Adrenal gland (tissue), 12 donors: Measurements from ENCODE around the gene DTX1. TPM values are rescaled to one million over a fixed set of nuclear protein-coding genes. Genes with fewer than 3 reads are reported as not detected.

ENCODE experiments used
- DNase-seq, 7 donors: peaks; one replicate each; pipeline ENCODE4 v3.0.0-alpha.2; 2019 to 2020
- H3K27ac ChIP-seq, 5 donors: fragments of 200-600 bp; sonication (generic) in 4 of 5; 1 replicate in 3 of 5; 2 replicates in 2 of 5; pipeline versions ENCODE4 v1.5.1 to v1.8.0; 2016 to 2020; ENCODE audit warnings: mild to moderate bottlenecking in 1 of 5
- H3K27me3 ChIP-seq: fragments of 200-600 bp; 2 replicates; pipeline ENCODE4 v1.8.0; 2021
- H3K36me3 ChIP-seq, 2 donors: fragments of 200-600 bp; replicated peaks in 1 of 2; 1 replicate in 1 of 2; 2 replicates in 1 of 2; pipeline versions ENCODE4 v1.5.1 to v1.8.0; 2018 to 2022
- H3K4me1 ChIP-seq, 2 donors: fragments of 200-600 bp; replicated peaks in 1 of 2; 1 replicate in 1 of 2; 2 replicates in 1 of 2; pipeline versions ENCODE4 v1.5.1 to v1.8.0; 2018 to 2021
- H3K4me3 ChIP-seq, 4 donors: fragments of 200-600 bp; sonication (generic) in 3 of 4; one replicate each; pipeline ENCODE4 v1.5.1; 2016 to 2018
- H3K9me3 ChIP-seq, 3 donors: fragments of 200-600 bp; sonication (generic) in 1 of 3; replicated peaks in 1 of 3; 1 replicate in 2 of 3; 2 replicates in 1 of 3; pipeline versions ENCODE4 v1.5.1 to v1.8.0; 2016 to 2021
- POLR2A ChIP-seq, 2 donors: fragments of 450-650 bp; IDR thresholded peaks; one replicate each; pipeline ENCODE4 v1.6.1; 2017; ENCODE audit warnings: antibody characterized with exemption in 2 of 2, mild to moderate bottlenecking in 2 of 2, moderate library complexity in 1 of 2
- WGBS, 4 donors: extraction: QIAGEN DNeasy Blood & Tissue Kit in 2 of 4; methylation state at CpG; one replicate each; pipeline versions ENCODE4 v1.1.5 to v1.1.7; 2013 to 2017; 5-methylcytosine and 5-hydroxymethylcytosine counted together
- intact Hi-C, 2 donors: fragments of 100-400 bp; cut with DNase I; formaldehyde crosslinking; loops; one replicate each; pipeline versions ENCODE4 v1.14.1 to v1.15.0; 2022 to 2023
- polyA plus RNA-seq, 3 donors: library from polyadenylated mRNA; stranded (reverse); fragments of 200-250 nt in 2 of 3; fragments of 350-450 nt in 1 of 3; fragmentation: Illumina TruSeq in 1 of 3; extraction: RNeasy Lipid Tissue Mini Kit (QIAGEN cat#74804) in 1 of 3; gene quantifications; one replicate each; pipeline ENCODE4 v1.2.3, GENCODE V29; 2013 to 2014
- total RNA-seq, 9 donors: library from RNA; depleted of rRNA in 4 of 9; stranded (reverse); fragments of >200 nt in 4 of 9; fragments of 120-200 nt in 1 of 9; fragmentation: NEBNext Ultra II Directional in 1 of 9; extraction: Animal tissue kit (Norgen Biotek cat#: 25700) in 1 of 9; gene quantifications; one replicate each; pipeline versions ENCODE4 v1.1.0 to v1.2.4, GENCODE V29; 2013 to 2023
- TF ChIP-seq, protein P1 (sequence below), 6 experiments: fragments of 450-650 bp in 4 of 6; fragments of 200-600 bp in 2 of 6; sonication (generic) in 1 of 6; IDR thresholded peaks; 1 replicate in 5 of 6; 2 replicates in 1 of 6; pipeline versions ENCODE4 v1.5.1 to v1.8.0; 2016 to 2021; ENCODE audit warnings: antibody characterized with exemption in 6 of 6, mild to moderate bottlenecking in 2 of 6, moderate library complexity in 1 of 6
- donor health status: healthy with polysubstance abuse.
- donor health status: Bipolar disorder and iron deficiency.
- donor health status: DM: yes; HTN: yes; CAD: no.
- donor health status: DM: no; HTN: no; CAD: no.
- donor health status: DM: no; HTN: no; CAD: no.
- donor health status: DM: yes; HTN: yes; CAD: no.

DTX1 gene
- total and polyA plus RNA-seq, 12 donors, result 1.3 to 20.0 (median 6.9) TPM

DNA sequence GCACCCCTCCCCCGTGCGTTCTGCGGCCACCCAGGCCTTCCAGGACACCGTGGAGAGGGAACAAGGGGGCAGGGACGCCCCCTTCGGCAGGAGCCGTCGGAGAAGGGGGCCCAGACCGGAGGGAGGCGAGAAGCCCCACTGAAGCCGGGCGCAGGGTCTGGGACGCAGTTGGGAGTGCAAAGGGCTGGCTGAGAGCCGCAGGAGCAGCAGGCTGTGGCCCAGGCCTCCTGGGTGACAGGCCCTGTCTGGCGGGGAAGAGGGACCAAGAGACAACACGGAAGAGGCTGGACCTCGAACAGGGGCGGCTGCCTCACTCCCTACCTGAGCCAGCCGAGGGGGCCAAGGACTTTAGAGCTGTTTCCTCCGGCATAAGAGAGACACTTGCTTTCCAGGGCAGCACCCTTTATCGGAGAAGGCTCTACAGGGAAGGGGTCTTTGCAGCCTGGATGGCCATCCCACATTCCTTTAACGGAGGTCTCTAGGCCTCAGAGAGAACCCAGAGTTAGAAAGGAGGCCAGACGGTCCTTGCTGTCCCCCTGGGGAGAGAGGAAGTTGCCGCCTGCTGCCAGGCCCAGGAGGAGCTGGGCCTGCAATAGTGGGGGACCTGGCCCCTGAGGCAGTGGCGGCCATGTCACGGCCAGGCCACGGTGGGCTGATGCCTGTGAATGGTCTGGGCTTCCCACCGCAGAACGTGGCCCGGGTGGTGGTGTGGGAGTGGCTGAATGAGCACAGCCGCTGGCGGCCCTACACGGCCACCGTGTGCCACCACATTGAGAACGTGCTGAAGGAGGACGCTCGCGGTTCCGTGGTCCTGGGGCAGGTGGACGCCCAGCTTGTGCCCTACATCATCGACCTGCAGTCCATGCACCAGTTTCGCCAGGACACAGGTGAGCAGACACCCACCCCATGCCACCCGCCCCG lies 1.3 kb downstream of the DTX1 start:
- Histone ChIP-seq H3K4me1 (peaks cover 7 to 8% of the 10 kb centered on the region in 2 donors), H3K36me3 (no peaks in the 10 kb centered on the region), H3K9me3 (no peaks in the 10 kb centered on the region), H3K27me3 (peaks cover 9% of the 10 kb centered on the region), H3K27ac (peak overlapping the region in 2 of 5 donors; percentile 17 to 34), H3K4me3 (peak overlapping the region in 1 of 4 donors; percentile 64)
- TF ChIP-seq POLR2A (IDR thresholded peaks at IDR 0.05), result no peak
- TF ChIP-seq, protein P1, sequence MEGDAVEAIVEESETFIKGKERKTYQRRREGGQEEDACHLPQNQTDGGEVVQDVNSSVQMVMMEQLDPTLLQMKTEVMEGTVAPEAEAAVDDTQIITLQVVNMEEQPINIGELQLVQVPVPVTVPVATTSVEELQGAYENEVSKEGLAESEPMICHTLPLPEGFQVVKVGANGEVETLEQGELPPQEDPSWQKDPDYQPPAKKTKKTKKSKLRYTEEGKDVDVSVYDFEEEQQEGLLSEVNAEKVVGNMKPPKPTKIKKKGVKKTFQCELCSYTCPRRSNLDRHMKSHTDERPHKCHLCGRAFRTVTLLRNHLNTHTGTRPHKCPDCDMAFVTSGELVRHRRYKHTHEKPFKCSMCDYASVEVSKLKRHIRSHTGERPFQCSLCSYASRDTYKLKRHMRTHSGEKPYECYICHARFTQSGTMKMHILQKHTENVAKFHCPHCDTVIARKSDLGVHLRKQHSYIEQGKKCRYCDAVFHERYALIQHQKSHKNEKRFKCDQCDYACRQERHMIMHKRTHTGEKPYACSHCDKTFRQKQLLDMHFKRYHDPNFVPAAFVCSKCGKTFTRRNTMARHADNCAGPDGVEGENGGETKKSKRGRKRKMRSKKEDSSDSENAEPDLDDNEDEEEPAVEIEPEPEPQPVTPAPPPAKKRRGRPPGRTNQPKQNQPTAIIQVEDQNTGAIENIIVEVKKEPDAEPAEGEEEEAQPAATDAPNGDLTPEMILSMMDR (IDR thresholded peaks at IDR 0.05), result no peak
- 72 to 78% (median 75%) methylated on average over 20 to 44 of the region's 44 CpGs for WGBS, 4 donors
- intact Hi-C loops, result loop anchor here (5.0 to 10.0 kb wide), 2 partner anchors 34 to 377 kb away; no protein-coding TSS in a partner anchor
- DNase-seq, result no peak

DNA sequence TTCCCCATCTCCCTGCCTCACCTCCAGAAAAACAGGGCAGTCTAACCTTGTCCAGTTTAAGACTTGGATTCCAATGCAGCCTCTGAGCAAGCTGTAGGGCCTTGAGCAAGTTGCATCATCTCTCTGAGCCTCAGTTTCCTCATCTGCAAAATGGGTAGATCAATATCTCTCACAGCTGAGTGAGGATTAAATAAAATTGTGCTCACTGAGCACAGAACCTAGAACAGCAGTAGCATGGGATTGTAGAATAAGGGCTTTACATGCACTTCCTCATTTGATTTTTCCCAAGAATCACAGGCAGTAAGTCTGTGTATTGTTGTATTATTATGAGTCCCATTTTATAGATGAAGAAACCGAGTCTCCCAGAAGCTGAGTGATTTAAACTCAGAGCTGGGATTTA lies 2.0 kb downstream of the DTX1 start:
- H3K27ac ChIP-seq, result no peak overlapping the region
- peaks cover 9% of the 10 kb centered on the region for H3K27me3 ChIP-seq
- no peak overlapping the region for H3K4me3 ChIP-seq
- peaks cover 7 to 8% of the 10 kb centered on the region in 2 donors for H3K4me1 ChIP-seq
- H3K9me3 ChIP-seq, result no peaks in the 10 kb centered on the region
- no peaks in the 10 kb centered on the region for H3K36me3 ChIP-seq
- 84 to 100% (median 100%) methylated on average over 1 of the region's 1 CpG for WGBS, 4 donors
- intact Hi-C loops, result loop anchor here (5.0 to 10.0 kb wide), 2 partner anchors 34 to 376 kb away; no protein-coding TSS in a partner anchor
- TF ChIP-seq POLR2A (IDR thresholded peaks at IDR 0.05), result no peak
- TF ChIP-seq, protein P1 (IDR thresholded peaks at IDR 0.05), result no peak
- no peak for DNase-seq

DNA sequence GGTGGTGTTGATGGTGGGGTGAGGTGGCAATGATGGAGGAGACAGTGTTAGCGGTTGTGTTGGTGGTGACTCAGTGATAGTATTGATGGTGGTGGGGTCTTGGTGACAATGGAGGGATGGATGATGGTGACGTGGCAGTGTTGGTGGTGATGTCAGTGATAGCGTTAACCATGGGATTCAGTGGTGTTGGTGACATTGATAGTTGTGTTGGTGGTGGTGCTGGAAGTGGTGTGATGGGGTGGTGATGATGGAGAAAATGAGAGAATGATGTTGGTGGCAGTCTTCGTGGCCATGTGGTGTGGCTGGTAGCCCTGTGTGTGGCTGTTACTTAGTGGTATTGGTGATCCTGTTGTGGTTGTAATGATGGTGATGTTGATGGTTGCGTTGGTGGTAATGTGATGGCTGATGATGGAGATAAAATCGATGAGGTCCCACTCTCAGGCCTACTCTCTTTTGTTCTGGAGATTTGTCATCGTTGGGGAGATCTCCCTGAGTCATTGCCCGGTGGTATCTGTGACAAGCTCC lies 2.6 kb downstream of the DTX1 start:
- intact Hi-C loops, result loop anchor here (5.0 to 10.0 kb wide), 2 partner anchors 33 to 376 kb away; no protein-coding TSS in a partner anchor
- 89 to 93% (median 92%) methylated on average over 8 of the region's 8 CpGs for WGBS, 4 donors

More for the DNA sequence above, 2.6 kb downstream of the DTX1 start:
- Histone ChIP-seq H3K36me3 (no peaks in the 10 kb centered on the region), H3K4me3 (no peak overlapping the region), H3K4me1 (peaks cover 7 to 8% of the 10 kb centered on the region in 2 donors), H3K27ac (no peak overlapping the region), H3K27me3 (peaks cover 9% of the 10 kb centered on the region), H3K9me3 (no peaks in the 10 kb centered on the region)
- no peak for DNase-seq
- TF ChIP-seq, protein P1 (IDR thresholded peaks at IDR 0.05), result no peak
- TF ChIP-seq POLR2A (IDR thresholded peaks at IDR 0.05), result no peak
